ENCODE results near the gene MCRIP2.
A peak's percentile ranks its signal among the peaks of the same experiment; 100 is the strongest.
"Not testable (repeated sequence)": the region's sequence is repeated elsewhere in the genome, so short reads cannot be mapped to it uniquely, and the experiment has no call there.

The MCRIP2 gene, protein sequence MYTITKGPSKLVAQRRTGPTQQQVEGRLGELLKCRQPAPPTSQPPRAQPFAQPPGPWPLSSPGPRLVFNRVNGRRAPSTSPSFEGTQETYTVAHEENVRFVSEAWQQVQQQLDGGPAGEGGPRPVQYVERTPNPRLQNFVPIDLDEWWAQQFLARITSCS

DNA sequence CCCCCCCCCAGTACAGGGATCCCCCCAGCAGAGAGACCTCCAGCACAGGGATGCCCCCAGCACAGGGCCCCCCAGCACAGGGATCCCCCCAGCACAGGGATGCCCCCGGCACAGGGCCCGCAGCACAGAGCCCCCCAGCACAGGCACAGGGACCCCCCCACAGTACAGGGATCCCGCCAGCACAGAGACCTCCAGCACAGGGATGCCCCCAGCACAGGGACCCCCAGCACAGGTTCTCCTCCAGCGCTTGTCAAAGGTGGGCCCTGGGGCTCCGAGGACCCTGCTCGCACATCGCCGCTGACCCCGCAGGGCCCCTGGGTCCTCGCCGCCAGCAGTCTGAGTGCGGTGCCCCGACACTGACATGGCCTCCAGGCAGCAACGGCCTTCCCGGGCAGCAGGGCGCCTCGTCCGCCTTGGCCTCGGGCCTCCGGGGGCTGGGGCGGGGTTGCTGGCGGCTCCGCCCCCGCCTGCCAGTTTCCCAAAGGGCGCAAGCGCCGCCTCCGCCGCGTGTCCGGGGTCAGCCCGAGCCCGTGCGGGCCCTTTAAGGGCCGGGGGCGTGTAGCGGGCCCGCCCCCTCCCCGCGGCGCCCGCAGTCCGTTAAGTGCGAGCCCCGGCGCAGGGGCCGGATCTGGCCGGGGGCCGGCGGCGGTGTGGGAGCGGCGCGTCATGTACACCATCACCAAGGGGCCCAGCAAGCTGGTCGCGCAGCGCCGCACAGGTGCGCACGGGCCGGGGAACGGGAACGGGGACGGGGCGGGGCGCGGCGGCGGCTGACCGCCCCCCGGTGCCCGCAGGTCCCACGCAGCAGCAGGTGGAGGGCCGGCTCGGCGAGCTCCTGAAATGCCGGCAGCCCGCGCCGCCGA lies at the start of gene MCRIP2:
MCRIP2 (plus strand) TSS at position 503 of the 863 bp plus-strand sequence; CDS start at position 667, 164 bp downstream.
- peak; percentile 22 to 57 for DNase-seq (ENCODE audit: low read depth in 2 of 2)

DNA sequence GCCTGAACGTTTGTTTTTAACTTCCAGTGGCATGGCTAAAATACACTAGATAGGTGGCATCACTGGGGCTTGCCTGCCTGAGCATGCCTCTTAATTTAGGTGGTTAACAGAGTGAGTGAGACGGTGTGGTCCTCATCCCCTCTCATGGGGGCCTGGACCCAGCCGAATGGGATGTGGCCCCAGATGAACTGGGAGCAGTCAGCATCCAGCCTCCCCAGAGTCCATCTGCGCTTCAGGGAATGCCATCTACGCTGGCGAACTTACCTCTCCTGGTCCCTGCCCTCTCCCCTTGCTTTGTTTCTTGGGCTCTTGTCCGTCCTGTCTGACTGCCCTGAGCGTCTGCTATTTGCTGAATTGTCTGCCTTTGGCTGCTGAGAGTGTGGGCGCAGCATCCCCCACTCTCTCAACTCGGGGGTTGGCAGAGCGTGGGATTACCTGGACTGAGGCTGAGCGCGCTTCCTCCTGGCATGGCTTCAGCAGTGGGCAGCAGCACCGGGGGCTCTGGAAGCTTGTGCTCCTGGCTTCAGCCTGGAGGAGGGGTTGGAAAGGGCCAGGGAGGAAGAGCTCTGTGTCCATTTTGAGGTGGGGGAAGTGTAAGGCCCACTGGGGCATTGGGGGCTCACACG lies 49.6 kb upstream of the MCRIP2 start:
- no peak for DNase-seq (ENCODE audit: low read depth in 2 of 2)

DNA sequence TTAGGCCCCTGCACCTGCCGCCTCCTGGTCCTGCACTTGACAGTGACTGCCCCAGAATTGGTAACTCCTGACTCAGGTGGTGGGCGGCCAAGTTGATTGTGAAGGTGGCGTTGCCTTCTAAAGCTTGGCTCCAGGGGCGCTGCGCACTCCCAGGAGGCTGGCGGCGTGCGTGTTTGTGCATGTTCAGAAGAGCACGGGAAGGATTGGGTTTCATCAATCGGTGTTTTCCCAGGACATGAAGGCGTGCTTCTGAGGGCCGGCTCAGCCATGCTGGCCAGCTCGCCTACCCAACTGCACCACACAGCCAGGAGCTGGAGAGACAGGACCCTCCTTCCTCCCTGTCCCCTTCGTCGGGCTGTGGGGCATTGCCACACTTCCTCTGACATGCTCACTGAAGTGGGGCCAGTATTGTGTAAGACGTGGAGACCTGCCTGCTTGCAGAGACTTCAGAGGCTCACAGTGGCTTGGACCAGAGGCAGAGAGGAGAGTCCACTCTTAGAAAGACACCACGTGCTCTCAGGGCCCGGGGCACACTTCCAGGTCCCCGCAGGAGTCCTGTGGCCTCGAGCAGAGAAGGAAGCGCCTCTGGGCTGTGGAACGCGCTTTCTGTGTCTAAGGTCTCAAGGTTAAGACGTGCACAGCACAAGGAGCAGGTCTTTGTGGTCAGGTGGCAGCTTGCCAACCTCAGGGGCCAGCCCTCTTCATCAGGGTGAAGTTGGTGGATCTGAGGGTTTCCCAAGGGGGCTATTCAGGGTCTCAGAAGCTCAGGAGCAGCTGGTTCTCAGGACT lies 48.9 kb upstream of the MCRIP2 start:
- no peak for DNase-seq (ENCODE audit: low read depth in 2 of 2)

DNA sequence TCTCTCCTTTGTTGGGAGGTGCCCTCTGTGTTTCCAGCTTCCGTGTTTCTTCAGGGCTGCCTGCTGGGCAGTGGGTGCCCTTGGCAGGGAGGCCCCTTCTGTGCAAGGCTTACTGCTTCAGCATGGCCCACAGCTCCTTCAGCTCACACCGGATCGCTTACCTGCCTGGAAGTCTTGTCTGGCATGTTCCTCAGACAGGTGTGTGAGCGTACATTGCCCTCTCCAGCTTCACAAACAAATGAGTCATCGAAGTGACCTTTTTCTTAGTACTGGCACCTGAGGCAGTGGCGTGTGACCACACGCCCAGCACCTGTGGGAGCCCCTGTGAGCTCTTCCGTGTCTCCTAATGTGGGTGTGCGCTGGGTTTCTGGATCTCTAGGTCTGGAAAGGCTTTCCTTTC lies 48.2 kb upstream of the MCRIP2 start:
- no peak for DNase-seq (ENCODE audit: low read depth in 2 of 2)

DNA sequence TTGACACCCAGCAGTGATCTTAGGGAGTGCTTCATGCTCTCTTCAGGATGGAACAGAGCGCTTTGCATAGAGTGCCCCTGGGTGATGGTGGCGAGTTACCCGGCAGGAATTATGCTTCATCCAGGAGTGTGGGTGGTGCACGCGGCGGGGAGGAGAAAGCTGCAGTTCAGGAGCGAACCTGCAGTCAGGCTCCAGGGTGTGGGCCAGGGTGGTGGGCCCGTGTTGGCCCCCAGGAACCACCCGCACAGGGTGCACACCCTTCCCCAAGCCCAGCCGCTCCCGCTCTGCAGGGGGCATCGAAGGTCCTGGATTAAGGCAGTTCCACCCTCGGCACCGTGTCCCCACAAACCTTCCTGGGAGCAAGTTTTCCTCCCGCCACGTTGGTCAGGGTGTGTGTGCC lies 47.8 kb upstream of the MCRIP2 start:
- DNase-seq (ENCODE audit: low read depth in 2 of 2), result no peak

DNA sequence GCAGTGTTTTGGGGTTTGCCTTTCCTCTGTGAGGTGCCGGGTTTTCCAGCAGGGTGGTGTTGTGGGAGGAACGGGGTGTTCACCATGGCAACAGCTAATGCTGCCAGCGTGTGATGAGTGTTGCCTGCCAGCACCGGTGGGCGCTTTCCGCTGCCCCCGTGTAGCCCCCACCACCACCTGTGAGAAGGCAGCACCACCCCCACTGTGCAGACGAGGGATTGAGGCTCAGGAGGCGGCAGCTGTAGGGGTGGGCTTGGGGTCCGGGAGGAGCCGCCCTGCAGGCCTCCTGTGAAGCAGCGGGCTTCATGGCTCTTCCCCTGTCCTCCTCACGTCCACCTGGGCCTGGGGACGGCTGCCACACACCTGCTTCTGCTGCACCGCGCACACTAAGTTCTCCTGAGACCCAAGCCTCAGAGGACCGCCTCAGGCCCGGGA lies 46.5 kb upstream of the MCRIP2 start:
- DNase-seq (ENCODE audit: low read depth in 2 of 2), result no peak

DNA sequence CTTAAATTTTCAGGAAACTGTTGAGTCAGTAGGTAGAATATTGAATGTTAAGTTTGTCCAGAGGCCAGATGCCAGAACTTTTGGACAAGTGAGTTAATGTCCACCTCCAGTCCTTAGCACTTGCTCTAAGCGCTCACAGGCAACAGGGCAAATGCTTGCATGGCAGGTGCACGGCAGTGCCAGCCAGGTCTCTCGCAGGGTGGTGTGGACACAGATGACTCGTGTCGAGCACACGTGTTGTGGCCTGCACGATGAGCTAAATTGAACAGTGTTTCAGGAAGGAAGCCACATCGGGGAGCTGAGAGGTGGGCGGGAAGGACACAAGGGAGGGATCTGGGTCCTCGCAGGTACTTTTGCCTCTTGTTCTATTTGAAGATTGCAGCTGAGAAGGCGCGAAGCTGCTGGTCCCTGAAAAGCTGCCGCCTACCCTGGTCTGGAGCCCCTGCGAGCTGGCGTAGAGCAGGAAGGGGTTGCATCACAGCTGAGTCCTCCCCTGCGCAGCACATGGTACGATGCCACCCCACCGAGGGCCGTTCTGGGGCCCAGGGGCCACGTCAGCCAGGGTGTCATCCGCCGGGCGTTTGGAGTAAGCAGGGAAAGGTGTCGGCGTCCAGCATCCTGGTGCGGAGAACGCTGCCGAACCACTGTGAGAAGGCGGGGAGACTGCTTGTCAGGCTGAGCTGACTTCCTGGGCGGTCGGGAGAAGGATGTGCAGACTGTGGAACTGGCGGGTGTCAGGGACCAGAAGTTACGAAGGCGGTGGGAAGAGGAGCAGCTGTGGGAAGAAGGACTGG lies 45.5 kb upstream of the MCRIP2 start:
- DNase-seq (ENCODE audit: low read depth in 2 of 2), result no peak

DNA sequence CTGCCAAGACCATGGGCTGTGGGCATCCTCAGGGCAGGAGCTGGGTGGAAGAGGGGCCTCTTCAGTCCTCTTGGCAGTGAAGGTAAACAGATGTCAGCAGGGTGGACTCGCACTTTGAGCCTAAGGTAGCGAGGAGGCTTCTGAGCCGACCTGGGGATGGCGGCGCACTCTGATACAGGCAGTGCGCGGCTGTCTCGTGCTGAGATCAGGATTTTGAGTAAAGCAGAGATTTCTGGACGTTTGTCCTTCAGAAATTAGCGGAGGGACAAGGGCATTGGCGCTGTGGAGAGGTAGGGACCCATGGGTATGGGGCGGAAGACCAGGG lies 44.9 kb upstream of the MCRIP2 start:
- DNase-seq (ENCODE audit: low read depth in 2 of 2), result no peak

DNA sequence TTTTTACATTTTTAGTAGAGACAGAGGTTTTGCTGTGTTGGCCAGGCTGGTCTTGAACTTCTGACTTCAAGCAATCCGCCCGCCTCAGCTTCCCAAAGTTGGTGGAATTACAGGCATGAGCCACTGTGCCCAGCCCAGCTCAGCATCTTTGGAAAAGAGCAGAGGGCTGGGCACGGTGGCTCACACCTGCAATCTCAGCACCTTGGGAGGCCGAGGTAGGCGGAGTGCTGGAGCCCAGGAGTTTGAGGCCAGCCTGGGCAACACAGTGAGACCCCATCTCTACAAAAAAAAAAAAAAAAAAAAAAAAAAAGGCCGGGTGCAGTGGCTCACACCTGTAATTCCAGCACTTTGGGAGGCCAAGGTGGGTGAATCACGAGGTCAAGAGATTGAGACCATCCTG lies 44.0 kb upstream of the MCRIP2 start:
- not testable (repeated sequence) for DNase-seq (ENCODE audit: low read depth in 2 of 2)

DNA sequence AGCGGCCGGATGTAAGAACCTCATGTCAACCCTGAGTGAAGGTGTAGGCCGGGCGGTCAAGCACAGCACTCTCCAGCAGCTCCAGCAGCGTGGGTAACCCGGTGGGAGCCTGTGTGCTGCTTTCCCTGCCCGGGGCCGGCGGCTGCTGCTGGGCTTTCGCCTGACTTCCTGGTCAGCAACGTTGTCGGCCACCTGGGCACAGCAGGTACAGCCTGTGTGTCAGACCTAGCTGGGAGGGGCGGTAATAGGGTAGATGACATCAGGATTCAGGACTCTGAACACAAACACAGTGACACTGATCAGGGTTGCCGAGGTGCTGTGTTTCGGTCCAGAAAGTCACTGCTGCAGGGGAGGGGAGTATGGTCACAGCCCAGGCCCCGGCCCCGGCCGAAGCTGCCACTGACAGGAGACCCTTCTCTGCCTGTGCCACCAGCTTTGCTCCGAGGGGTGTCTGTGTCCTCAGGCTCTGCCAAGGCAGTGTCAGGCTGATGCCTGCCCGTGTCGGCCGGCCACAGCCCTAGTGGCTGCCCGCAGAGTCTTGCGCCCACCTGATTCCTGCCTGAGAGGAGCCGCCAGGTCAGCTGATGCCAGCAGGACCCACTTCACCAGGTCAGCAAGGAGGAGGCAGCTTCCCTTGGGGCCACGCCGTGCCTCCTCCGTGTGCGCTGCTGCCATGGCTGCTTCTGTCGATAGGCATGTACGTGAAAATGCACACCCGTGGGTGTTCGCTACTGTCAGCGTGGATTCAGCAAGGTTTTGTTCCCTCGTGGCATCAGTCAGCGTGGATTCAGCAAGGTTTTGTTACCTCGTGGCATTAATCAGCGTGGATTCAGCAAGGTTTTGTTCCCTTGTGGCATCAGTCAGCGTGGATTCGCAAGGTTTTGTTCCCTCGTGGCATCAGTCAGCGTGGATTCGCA lies 42.5 kb upstream of the MCRIP2 start:
- no peak for DNase-seq (ENCODE audit: low read depth in 2 of 2)

DNA sequence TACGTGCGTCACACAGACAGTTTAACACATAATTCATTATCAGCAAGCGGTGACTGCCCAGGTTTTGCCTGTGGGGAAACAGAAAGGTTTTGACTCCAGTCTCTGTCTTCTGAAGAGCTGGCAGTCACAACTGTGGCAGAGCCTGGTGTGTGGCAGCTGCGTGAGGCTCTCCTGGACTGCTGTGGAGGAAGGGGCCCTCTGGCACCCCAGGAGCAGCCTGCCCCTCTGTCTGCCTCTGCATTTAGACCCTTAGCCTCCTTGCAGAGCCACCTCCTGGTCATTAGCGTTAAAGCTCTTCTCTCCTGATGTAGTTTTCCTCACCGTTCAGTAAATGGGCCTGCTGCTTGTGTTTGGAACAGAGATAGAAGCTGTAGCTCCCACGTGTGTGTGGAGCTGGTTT lies 40.8 kb upstream of the MCRIP2 start:
- DNase-seq (ENCODE audit: low read depth in 2 of 2), result no peak

DNA sequence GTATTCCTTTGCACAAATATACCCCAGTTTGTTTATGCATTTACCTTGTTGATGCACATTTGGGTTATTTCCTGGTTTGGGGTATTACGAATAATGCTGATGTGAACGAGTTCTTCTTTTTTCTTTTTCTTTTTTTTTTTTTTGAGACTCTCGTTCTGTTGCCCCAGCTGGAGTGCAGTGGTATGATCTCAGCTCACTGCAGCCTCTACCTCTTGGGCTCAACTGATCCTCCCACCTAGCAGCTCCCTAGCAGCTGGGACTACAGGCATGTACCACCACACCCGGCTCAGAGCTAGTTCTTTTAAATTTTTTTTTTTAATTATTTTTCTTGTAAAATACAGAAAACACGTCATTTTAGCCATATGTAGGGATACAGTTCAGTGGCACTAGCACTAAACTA lies 37.7 kb upstream of the MCRIP2 start:
- no peak for DNase-seq (ENCODE audit: low read depth in 2 of 2)

DNA sequence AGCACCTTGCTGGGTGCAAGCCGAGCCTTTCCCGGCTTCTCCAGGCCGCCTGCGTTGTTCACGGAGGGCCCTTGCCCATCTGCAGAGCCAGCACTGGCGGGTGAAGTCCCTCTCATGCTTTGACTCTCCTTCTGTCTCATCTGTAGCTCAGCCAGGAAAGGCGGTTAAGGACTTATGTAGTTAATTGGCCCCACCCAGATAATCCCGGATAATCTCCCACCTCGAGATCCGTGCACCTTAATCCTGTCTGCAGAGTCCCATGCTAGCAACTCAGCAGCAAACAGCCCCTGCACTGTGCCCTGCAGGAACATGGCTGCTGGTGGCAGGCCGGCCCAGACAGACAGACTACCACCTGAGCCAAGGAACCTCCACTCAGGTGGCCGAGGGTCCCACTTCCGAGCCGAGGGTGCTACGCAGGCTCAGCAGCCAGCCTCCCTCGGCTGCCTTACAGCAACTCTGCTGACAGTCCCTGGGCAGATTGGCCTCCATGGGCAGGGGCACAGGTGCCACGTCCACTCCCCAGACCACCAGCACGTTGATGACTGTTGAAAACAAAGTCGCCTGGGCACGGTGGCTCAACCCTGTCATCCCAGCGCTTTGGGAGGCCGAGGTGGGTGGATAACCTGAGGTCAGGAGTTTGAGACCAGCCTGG lies 34.8 kb upstream of the MCRIP2 start:
- no peak for DNase-seq (ENCODE audit: low read depth in 2 of 2)

DNA sequence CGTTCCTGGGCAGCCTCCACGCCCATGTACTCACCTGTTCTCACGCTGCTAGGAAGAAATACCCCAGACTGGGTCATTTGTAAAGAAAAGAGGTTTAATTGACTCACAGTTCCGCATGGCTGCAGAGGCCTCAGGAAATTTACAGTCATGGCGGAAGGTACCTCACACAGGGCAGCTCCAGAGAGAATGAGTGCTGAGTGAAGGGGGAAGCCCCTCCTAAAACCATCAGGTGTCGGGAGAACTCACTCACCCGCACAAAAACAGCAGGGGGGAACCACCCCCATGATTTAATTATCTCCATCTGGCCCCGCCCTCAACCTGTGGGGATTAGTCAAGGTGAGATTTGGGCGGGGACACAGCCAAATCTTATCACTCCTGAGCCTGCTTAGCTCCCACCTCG lies 33.6 kb upstream of the MCRIP2 start:
- no peak for DNase-seq (ENCODE audit: low read depth in 2 of 2)

DNA sequence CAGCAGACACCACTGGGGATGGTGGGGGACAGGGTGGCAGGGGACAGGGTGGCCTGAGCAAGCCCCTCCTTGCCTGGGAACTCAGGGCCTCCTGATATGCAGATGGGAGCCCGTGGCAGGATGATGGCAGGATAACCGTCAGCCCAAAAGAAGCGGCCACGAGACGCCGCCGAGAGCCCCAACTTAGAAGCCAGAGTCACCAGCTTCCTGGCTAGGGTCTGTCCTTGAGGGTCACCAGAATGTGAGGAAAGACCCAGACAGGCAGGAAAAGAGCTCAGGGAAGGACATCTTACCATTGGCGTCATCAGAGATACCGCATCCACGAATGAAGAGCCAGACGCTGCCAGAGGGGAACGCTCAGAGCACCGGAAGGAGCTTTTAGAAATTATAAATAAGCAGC lies 32.3 kb upstream of the MCRIP2 start:
- no peak for DNase-seq (ENCODE audit: low read depth in 2 of 2)

DNA sequence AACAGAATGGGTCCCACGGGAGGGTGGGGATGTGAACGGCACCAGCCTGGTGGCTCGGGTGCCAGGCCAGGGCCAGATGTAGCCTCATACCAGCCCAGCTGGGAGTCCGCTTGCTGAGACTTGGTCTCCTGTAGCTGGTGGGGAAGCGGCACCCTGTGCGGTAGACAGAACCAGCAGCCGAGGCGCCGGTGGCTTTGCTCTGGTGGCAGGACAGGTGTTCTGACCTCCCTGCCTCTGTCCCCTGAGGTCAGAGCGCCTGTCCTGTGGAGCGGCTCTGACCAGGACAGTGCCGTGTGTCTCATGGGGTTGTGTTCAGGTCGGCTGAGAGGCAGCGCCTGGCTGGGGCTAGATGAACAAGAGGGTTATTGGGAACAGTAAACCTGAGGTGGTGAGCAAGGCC lies 31.6 kb upstream of the MCRIP2 start:
- no peak for DNase-seq (ENCODE audit: low read depth in 2 of 2)

DNA sequence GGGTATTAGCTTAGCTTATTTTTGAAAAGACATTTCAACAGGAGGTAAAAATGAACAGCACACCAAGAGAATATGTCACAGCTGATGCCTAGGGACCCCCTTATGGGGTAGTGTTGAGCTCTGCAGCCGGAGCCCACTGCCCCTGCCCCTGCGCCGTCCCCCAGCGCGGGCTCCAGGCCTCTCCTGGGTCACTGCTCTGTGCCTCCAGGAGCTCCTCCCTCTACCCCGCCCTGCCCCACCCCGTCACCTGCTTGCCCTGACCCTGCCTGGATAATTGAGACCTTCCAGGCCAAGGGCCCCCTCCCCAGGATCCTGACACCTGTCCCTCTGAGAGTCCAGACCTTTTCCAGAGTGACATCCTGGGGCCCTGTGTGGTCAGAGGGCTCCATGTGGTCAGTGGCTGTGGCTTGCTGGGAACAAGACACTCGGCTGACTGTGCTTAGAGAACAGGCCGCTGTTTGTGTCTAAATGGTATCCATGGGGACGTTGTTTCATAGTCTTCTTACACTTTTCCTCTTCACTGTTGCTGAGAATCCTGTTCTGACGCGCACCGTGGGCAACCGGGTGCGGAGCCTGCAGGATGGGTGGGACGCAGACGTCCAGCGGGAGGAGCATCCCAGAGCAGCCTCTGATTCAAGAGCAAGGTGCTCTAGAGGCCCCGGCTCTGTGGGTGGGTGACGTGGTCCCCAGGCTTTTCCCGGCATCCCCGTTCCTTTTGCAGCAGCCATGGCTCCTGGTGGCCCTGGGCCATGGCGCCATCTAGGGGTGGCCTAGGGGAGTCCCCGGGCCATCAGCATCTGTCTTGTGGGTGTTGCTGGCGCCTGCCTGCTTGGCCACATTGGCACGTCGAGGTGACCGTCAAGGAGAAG lies 30.9 kb upstream of the MCRIP2 start:
- peak in 1 of 2 donors; percentile 23 for DNase-seq (ENCODE audit: low read depth in 2 of 2)

DNA sequence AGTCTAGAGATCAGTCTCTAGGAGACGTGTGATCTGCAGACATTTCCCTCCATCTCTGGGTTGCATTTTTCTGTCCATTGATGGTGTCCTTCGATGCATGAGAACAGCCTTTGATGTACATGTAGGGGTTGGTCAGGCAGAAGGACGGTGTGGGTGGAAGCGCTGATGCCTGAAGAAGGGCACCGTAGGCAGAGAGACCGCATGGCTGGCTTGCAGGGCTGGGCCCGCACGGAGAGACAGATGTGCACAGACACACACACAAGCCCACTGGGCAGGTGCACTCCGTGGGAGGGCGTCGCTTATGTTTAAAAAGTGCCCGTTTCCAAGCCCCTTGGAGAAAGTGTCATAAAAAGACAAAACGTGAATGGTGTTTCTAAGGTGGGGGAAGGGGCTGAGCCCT lies 26.5 kb upstream of the MCRIP2 start:
- DNase-seq (ENCODE audit: low read depth in 2 of 2), result no peak

Data from stimulated activated CD8-positive, alpha-beta memory T cell treated with anti-CD3 and anti-CD28 coated beads, Interleukin-15, amount 100 ng/mL, for 4 hours (primary cell).